ENCODE results near the gene RPE65. TPM values are rescaled to one million over a fixed set of nuclear protein-coding genes. Genes with fewer than 3 reads are reported as not detected.

Gene RPE65
- total RNA-seq, 2 experiments from 2014 or later: not detected

DNA sequence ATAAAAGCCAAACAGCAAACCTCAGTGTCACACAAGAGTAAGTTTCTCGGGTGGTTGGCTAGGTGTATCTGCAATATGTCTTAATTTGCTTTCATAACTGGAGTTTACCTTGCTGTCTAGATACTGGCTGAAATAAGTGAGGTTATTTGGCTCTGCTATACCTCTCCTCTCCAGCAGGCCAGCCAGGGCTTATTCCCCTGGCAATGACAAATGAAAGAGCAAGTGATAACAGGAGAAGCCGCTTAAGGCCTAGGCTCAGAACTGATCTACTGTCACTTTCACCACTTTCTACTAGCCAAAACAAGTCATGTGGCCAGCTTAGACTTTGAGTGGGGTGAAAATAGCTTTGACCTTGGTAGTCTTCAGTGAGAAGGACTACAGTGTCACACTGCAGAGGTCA is 4.8 kb upstream of the RPE65 start:
- H3K9me3 Mint-ChIP-seq: no peaks in the 10 kb centered on the region
- ChIA-PET POLR2A (no interaction called here), CTCF (no interaction called here)
- H3K36me3 Mint-ChIP-seq (ENCODE audit: low read depth): no peaks in the 10 kb centered on the region
- H3K27me3 Mint-ChIP-seq: no peaks in the 10 kb centered on the region
- H3K27ac Mint-ChIP-seq: no peak overlapping the region
- no peaks in the 10 kb centered on the region for H3K4me1 Mint-ChIP-seq (ENCODE audit: low read depth)
- no peak overlapping the region for H3K4me3 Mint-ChIP-seq
- TF ChIP-seq, protein P1, sequence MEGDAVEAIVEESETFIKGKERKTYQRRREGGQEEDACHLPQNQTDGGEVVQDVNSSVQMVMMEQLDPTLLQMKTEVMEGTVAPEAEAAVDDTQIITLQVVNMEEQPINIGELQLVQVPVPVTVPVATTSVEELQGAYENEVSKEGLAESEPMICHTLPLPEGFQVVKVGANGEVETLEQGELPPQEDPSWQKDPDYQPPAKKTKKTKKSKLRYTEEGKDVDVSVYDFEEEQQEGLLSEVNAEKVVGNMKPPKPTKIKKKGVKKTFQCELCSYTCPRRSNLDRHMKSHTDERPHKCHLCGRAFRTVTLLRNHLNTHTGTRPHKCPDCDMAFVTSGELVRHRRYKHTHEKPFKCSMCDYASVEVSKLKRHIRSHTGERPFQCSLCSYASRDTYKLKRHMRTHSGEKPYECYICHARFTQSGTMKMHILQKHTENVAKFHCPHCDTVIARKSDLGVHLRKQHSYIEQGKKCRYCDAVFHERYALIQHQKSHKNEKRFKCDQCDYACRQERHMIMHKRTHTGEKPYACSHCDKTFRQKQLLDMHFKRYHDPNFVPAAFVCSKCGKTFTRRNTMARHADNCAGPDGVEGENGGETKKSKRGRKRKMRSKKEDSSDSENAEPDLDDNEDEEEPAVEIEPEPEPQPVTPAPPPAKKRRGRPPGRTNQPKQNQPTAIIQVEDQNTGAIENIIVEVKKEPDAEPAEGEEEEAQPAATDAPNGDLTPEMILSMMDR (IDR thresholded peaks at IDR 0.05): no peak
- intact Hi-C loops (cut with micrococcal nuclease): no loop called here
- DNase-seq (no peak), ATAC-seq (no peak)

GRCh38 chr1:68453060-68453670 is 3.4 kb upstream of the RPE65 start:
- TF ChIP-seq, protein P1 (IDR thresholded peaks at IDR 0.05): no peak
- Mint-ChIP-seq H3K4me3 (no peak overlapping the region), H3K27me3 (peaks cover 2% of the 10 kb centered on the region), H3K27ac (no peak overlapping the region), H3K36me3 (ENCODE audit: low read depth) (no peaks in the 10 kb centered on the region), H3K9me3 (no peaks in the 10 kb centered on the region), H3K4me1 (ENCODE audit: low read depth) (no peaks in the 10 kb centered on the region)
- ChIA-PET POLR2A (no interaction called here), CTCF (interaction anchor here (0.6 to 1.4 kb wide), 2 partner anchors 10 to 123 kb away, joined by 3 to 5 read pairs; no protein-coding TSS in a partner anchor)
- DNase-seq: no peak
- intact Hi-C loops (cut with micrococcal nuclease): no loop called here
- no peak for ATAC-seq

DNA sequence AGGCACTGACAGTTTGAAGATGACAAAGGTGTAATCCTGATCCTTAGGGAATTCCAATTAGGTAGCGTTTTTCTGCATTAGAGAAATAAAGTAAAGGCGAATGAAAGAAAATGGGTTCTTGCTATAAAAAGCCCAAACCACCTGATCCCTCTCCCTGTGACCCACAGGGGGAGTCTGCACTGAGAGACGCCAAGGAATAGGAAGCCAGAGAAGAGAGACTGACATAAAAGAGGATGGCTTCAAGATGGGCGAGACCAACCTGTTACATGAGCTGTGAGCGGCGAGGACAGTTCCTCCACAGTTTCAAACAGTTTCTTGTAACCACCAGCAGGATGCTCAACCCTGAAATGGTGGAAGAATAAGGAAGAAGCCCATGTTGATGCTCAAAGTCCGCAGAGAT is 1.4 kb downstream of the RPE65 start:
- intact Hi-C loops (cut with micrococcal nuclease): no loop called here
- Mint-ChIP-seq H3K27me3 (peaks cover 4% of the 10 kb centered on the region), H3K27ac (no peak overlapping the region), H3K4me1 (ENCODE audit: low read depth) (no peaks in the 10 kb centered on the region), H3K4me3 (no peak overlapping the region), H3K36me3 (ENCODE audit: low read depth) (no peaks in the 10 kb centered on the region), H3K9me3 (no peaks in the 10 kb centered on the region)
- ATAC-seq: no peak
- ChIA-PET POLR2A (no interaction called here), CTCF (interaction anchor here (0.6 kb wide), 2 partner anchors 328 to 682 kb away, joined by 3 read pairs; no protein-coding TSS in a partner anchor)
- TF ChIP-seq, protein P1 (IDR thresholded peaks at IDR 0.05): no peak
- no peak for DNase-seq

GRCh38 chr1:68445709-68446108 is 4.0 kb downstream of the RPE65 start:
- intact Hi-C loops (cut with micrococcal nuclease): no loop called here
- TF ChIP-seq, protein P1 (IDR thresholded peaks at IDR 0.05): no peak
- ATAC-seq: no peak
- POLR2A ChIA-PET: no interaction called here
- H3K36me3 Mint-ChIP-seq (ENCODE audit: low read depth): no peaks in the 10 kb centered on the region
- DNase-seq: no peak
- no peak overlapping the region for H3K27ac Mint-ChIP-seq
- H3K4me1 Mint-ChIP-seq (ENCODE audit: low read depth): no peaks in the 10 kb centered on the region
- no peak overlapping the region for H3K4me3 Mint-ChIP-seq
- peaks cover 4% of the 10 kb centered on the region for H3K27me3 Mint-ChIP-seq
- CTCF ChIA-PET: no interaction called here
- no peaks in the 10 kb centered on the region for H3K9me3 Mint-ChIP-seq

DNA sequence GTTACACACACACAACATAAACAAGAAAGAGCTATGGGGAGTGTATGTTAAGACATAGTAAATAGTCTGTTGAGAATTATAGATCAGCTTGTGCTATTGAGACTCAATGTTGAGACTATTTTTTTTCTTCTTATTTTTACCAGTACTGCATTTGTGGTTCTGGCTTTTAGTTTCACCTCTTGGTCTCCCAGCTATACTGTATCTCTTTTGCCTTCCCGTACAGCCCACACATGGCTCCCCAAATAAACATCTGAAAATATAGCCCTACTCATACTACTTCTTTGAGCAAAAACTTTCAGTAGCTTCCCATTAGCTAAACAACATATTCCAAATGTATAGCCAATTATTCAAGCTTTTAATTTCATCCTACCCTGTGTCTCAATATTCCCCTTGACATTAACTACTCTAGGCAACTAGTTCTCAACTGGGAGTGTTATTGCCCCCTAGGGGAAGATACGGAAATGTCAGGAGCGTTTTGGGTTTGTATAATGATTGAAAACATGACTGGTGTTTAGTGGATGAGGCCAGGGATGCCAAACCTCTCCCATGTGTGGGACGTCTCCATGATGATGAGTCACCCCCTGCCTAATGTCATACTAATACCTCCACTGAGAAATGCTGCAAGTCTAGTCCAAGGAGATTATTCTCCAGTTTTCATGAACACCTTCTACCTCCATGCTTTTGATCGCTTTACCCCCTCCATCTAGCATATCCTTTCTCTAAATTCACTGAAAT is 6.8 kb downstream of the RPE65 start:
- no peaks in the 10 kb centered on the region for H3K9me3 Mint-ChIP-seq
- H3K27ac Mint-ChIP-seq: no peak overlapping the region
- H3K4me3 Mint-ChIP-seq: no peak overlapping the region
- peak; percentile 29 for DNase-seq
- no peaks in the 10 kb centered on the region for H3K36me3 Mint-ChIP-seq (ENCODE audit: low read depth)
- peaks cover under 1% of the 10 kb centered on the region for H3K27me3 Mint-ChIP-seq
- H3K4me1 Mint-ChIP-seq (ENCODE audit: low read depth): no peaks in the 10 kb centered on the region
- TF ChIP-seq, protein P1 (IDR thresholded peaks at IDR 0.05): peak; percentile 37
- ChIA-PET CTCF (interaction anchor here (0.6 to 2.3 kb wide), 7 partner anchors 10 to 678 kb away, joined by 3 to 13 read pairs (median 3); no protein-coding TSS in a partner anchor), POLR2A (no interaction called here)
- intact Hi-C loops (cut with micrococcal nuclease): loop anchor here (5.0 kb wide), 1 partner anchor 321 kb away; no protein-coding TSS in a partner anchor
- peak; percentile 30 for ATAC-seq

All from activated CD8-positive, alpha-beta T cell treated with anti-CD3 and anti-CD28 coated beads for 36 hours (primary cell).